ENCODE measurements around the gene PRX.

The PRX gene

GRCh38 chr19:40420766-40421765, 7.9 kb upstream of the PRX start:
- Histone ChIP-seq H3K9ac (ENCODE audit: low read depth, low read length, poor library complexity, severe bottlenecking) (peak overlapping the region; percentile 70), H4K20me1 (ENCODE audit: insufficient read depth, low read length, poor library complexity, severe bottlenecking) (no peaks in the 10 kb centered on the region), H3K27me3 (ENCODE audit: insufficient read depth, low read length, poor library complexity, severe bottlenecking) (no peaks in the 10 kb centered on the region), H2AFZ (ENCODE audit: low read length) (peak overlapping the region; percentile 80), H3K36me3 (ENCODE audit: insufficient read depth, low read length) (no peaks in the 10 kb centered on the region), H3K4me1 (ENCODE audit: insufficient read depth, low read length, poor library complexity, severe bottlenecking) (peaks cover 12% of the 10 kb centered on the region), H3K9me3 (ENCODE audit: insufficient read depth, low read depth, low read length) (no peaks in the 10 kb centered on the region), H3K79me2 (ENCODE audit: insufficient read depth, low read length) (peaks cover 7% of the 10 kb centered on the region; the same call in 1 of the 2 replicates), H3K4me3 (ENCODE audit: low read length, poor library complexity, severe bottlenecking) (peak overlapping the region; percentile 73), H3K4me2 (ENCODE audit: low read depth, low read length, poor library complexity, severe bottlenecking) (peak overlapping the region; percentile 85), H3K9me2 (replicated peaks; ENCODE audit: low read depth, low read length) (no peaks in the 10 kb centered on the region), H3F3A (ENCODE audit: low read depth) (no peaks in the 10 kb centered on the region)
- TF ChIP-seq, protein P1, sequence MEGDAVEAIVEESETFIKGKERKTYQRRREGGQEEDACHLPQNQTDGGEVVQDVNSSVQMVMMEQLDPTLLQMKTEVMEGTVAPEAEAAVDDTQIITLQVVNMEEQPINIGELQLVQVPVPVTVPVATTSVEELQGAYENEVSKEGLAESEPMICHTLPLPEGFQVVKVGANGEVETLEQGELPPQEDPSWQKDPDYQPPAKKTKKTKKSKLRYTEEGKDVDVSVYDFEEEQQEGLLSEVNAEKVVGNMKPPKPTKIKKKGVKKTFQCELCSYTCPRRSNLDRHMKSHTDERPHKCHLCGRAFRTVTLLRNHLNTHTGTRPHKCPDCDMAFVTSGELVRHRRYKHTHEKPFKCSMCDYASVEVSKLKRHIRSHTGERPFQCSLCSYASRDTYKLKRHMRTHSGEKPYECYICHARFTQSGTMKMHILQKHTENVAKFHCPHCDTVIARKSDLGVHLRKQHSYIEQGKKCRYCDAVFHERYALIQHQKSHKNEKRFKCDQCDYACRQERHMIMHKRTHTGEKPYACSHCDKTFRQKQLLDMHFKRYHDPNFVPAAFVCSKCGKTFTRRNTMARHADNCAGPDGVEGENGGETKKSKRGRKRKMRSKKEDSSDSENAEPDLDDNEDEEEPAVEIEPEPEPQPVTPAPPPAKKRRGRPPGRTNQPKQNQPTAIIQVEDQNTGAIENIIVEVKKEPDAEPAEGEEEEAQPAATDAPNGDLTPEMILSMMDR (conservative IDR thresholded peaks at IDR 0.05; ENCODE audit: low read length): peak; percentile 86
- no peak for TF ChIP-seq EZH2phosphoT487 (IDR thresholded peaks at IDR 0.05; ENCODE audit: borderline replicate concordance)

DNA sequence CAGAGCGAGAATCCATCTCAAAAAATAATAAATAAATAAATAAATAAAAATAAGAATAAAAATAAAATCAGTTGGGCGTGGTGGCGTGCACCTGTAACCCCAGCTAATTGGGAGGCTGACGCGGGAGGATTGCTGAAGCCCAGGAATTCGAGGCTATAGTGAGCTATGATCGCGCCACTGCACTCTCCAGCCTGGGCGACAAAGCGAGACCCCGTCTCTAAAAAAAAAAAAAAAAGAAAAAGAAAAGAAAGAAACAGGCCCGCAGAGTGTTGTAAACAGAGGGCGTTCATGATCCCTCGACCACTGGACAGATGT, 7.2 kb upstream of the PRX start:
- Histone ChIP-seq H3K9ac (ENCODE audit: low read depth, low read length, poor library complexity, severe bottlenecking) (peak overlapping the region; percentile 70), H3K4me1 (ENCODE audit: insufficient read depth, low read length, poor library complexity, severe bottlenecking) (peaks cover 11% of the 10 kb centered on the region), H2AFZ (ENCODE audit: low read length) (peak overlapping the region; percentile 80)

GRCh38 chr19:40419780-40420179, 6.6 kb upstream of the PRX start:
- TF ChIP-seq, protein P1 (conservative IDR thresholded peaks at IDR 0.05; ENCODE audit: low read length): no peak
- no peak for TF ChIP-seq EZH2phosphoT487 (IDR thresholded peaks at IDR 0.05; ENCODE audit: borderline replicate concordance)
- Histone ChIP-seq H3K9ac (ENCODE audit: low read depth, low read length, poor library complexity, severe bottlenecking) (no peak overlapping the region), H3K4me2 (ENCODE audit: low read depth, low read length, poor library complexity, severe bottlenecking) (no peak overlapping the region), H3K4me3 (ENCODE audit: low read length, poor library complexity, severe bottlenecking) (no peak overlapping the region), H3K79me2 (ENCODE audit: insufficient read depth, low read length) (peaks cover 5% of the 10 kb centered on the region; the same call in 1 of the 2 replicates), H3K27me3 (ENCODE audit: insufficient read depth, low read length, poor library complexity, severe bottlenecking) (no peaks in the 10 kb centered on the region), H3K4me1 (ENCODE audit: insufficient read depth, low read length, poor library complexity, severe bottlenecking) (peaks cover 10% of the 10 kb centered on the region), H3K36me3 (ENCODE audit: insufficient read depth, low read length) (no peaks in the 10 kb centered on the region), H3F3A (ENCODE audit: low read depth) (no peaks in the 10 kb centered on the region), H3K9me2 (replicated peaks; ENCODE audit: low read depth, low read length) (no peaks in the 10 kb centered on the region), H3K9me3 (ENCODE audit: insufficient read depth, low read depth, low read length) (no peaks in the 10 kb centered on the region), H4K20me1 (ENCODE audit: insufficient read depth, low read length, poor library complexity, severe bottlenecking) (no peaks in the 10 kb centered on the region), H2AFZ (ENCODE audit: low read length) (no peak overlapping the region)

More for the DNA sequence above, 7.2 kb upstream of the PRX start:
- H4K20me1 ChIP-seq (ENCODE audit: insufficient read depth, low read length, poor library complexity, severe bottlenecking): no peaks in the 10 kb centered on the region
- no peaks in the 10 kb centered on the region for H3K27me3 ChIP-seq (ENCODE audit: insufficient read depth, low read length, poor library complexity, severe bottlenecking)
- H3K9me3 ChIP-seq (ENCODE audit: insufficient read depth, low read depth, low read length): no peaks in the 10 kb centered on the region
- peaks cover 7% of the 10 kb centered on the region; the same call in 1 of the 2 replicates for H3K79me2 ChIP-seq (ENCODE audit: insufficient read depth, low read length)
- peak overlapping the region; percentile 73 for H3K4me3 ChIP-seq (ENCODE audit: low read length, poor library complexity, severe bottlenecking)
- H3K4me2 ChIP-seq (ENCODE audit: low read depth, low read length, poor library complexity, severe bottlenecking): peak overlapping the region; percentile 85
- TF ChIP-seq EZH2phosphoT487 (IDR thresholded peaks at IDR 0.05; ENCODE audit: borderline replicate concordance): no peak
- TF ChIP-seq, protein P1 (conservative IDR thresholded peaks at IDR 0.05; ENCODE audit: low read length): no peak
- no peaks in the 10 kb centered on the region for H3F3A ChIP-seq (ENCODE audit: low read depth)
- H3K36me3 ChIP-seq (ENCODE audit: insufficient read depth, low read length): no peaks in the 10 kb centered on the region
- no peaks in the 10 kb centered on the region for H3K9me2 ChIP-seq (replicated peaks; ENCODE audit: low read depth, low read length)

All from Loucy (cell line).